OCI-LY3 (cell line): ENCODE data around the gene PARD6G.
A peak's percentile ranks its signal among the peaks of the same experiment; 100 is the strongest.

Experiments
- H2AFZ ChIP-seq: fragments of 200-600, 300-600 bp; shearing (Covaris generic); 2 replicates; pipeline ENCODE4 v1.6.0; 2014; ENCODE audit warnings: antibody characterized with exemption, low read depth, low read length
- H3K27ac ChIP-seq: fragments of 200-600, 300-600 bp; sonication (generic); 2 replicates; pipeline ENCODE4 v1.5.1; 2014; ENCODE audit warnings: mild to moderate bottlenecking, low read length, moderate library complexity, mixed read lengths
- H3K27me3 ChIP-seq: fragments of 200-600, 300-600 bp; sonication (generic); 2 replicates; pipeline ENCODE4 v1.6.1; 2014; ENCODE audit warnings: low read depth, low read length, mixed read lengths
- H3K36me3 ChIP-seq: fragments of 200-600, 300-600 bp; sonication (generic); replicated peaks from 2 replicates; pipeline ENCODE3; 2014; ENCODE audit warnings: low read depth, low read length, mixed read lengths
- H3K4me1 ChIP-seq: fragments of 300-600, 200-600 bp; sonication (generic); 2 replicates; pipeline ENCODE4 v1.6.1; 2014; ENCODE audit warnings: low read length, mixed read lengths
- H3K4me2 ChIP-seq: fragments of 200-600, 300-600 bp; sonication (generic); 2 replicates; pipeline ENCODE4 v1.6.1; 2014; ENCODE audit warnings: low read length, mixed read lengths
- H3K4me3 ChIP-seq: fragments of 300-600, 200-600 bp; sonication (generic); 2 replicates; pipeline ENCODE4 v1.5.1; 2014; ENCODE audit warnings: antibody characterized with exemption, mild to moderate bottlenecking, low read length, moderate library complexity
- H3K79me2 ChIP-seq: fragments of 300-600, 200-600 bp; shearing (Covaris generic); 2 replicates; pipeline ENCODE4 v1.6.1; 2014; ENCODE audit warnings: mild to moderate bottlenecking, low read length, mixed read lengths
- H3K9ac ChIP-seq: fragments of 300-600, 200-600 bp; shearing (Covaris generic); 2 replicates; pipeline ENCODE4 v1.6.0; 2014; ENCODE audit warnings: mild to moderate bottlenecking, low read length, moderate library complexity
- H3K9me3 ChIP-seq: fragments of 200-600, 300-600 bp; shearing (Covaris generic); 2 replicates; pipeline ENCODE4 v1.6.1; 2014; ENCODE audit warnings: low read length, mixed read lengths; ENCODE audit not compliant: insufficient read depth
- H4K20me1 ChIP-seq: fragments of 200-600, 300-600 bp; sonication (generic); 2 replicates; pipeline ENCODE4 v1.6.1; 2016; ENCODE audit warnings: low read length, mixed read lengths; ENCODE audit not compliant: insufficient read depth
- CTCF ChIP-seq: fragments of 200-600, 300-600 bp; sonication (generic); IDR thresholded peaks from 2 replicates; pipeline ENCODE4 v1.5.1; 2014; ENCODE audit warnings: antibody characterized with exemption, low read length, low read depth
- EZH2phosphoT487 ChIP-seq: fragments of 200-600 bp; shearing (Covaris generic); IDR thresholded peaks from 2 replicates; pipeline ENCODE4 v1.6.1; 2018; ENCODE audit warnings: antibody characterized with exemption, mixed run types, low read depth

Gene PARD6G

GRCh38 chr18:80178935-80179818, 68.1 kb downstream of the PARD6G start:
- Histone ChIP-seq H2AFZ (no peak overlapping the region), H3K4me3 (peak overlapping the region; percentile 54), H3K9ac (no peak overlapping the region), H3K27me3 (peaks cover 82% of the 10 kb centered on the region), H3K27ac (no peak overlapping the region), H4K20me1 (peaks cover 49% of the 10 kb centered on the region), H3K9me3 (no peaks in the 10 kb centered on the region), H3K36me3 (no peaks in the 10 kb centered on the region), H3K4me1 (peaks cover 21% of the 10 kb centered on the region), H3K4me2 (peak overlapping the region; percentile 81), H3K79me2 (no peaks in the 10 kb centered on the region)
- TF ChIP-seq CTCF (no peak), EZH2phosphoT487 (no peak)

GRCh38 chr18:80177128-80177527, 70.2 kb downstream of the PARD6G start:
- no peak for TF ChIP-seq EZH2phosphoT487
- TF ChIP-seq CTCF = no peak
- Histone ChIP-seq H3K27ac (no peak overlapping the region), H3K4me3 (no peak overlapping the region), H3K4me2 (no peak overlapping the region), H3K9ac (no peak overlapping the region), H3K79me2 (no peaks in the 10 kb centered on the region), H3K27me3 (peaks cover 86% of the 10 kb centered on the region), H3K4me1 (peaks cover 21% of the 10 kb centered on the region), H3K9me3 (no peaks in the 10 kb centered on the region), H3K36me3 (no peaks in the 10 kb centered on the region), H2AFZ (no peak overlapping the region), H4K20me1 (peaks cover 52% of the 10 kb centered on the region)

- H3K27ac ChIP-seq = no peak overlapping the region
- no peaks in the 10 kb centered on the region for H3K79me2 ChIP-seq
- H3K4me3 ChIP-seq = no peak overlapping the region
- H2AFZ ChIP-seq = no peak overlapping the region
- H3K9ac ChIP-seq = no peak overlapping the region
- H3K4me1 ChIP-seq = peaks cover 28% of the 10 kb centered on the region
- no peak for TF ChIP-seq CTCF
- no peak for TF ChIP-seq EZH2phosphoT487
- no peaks in the 10 kb centered on the region for H3K36me3 ChIP-seq
- no peaks in the 10 kb centered on the region for H3K9me3 ChIP-seq
- no peak overlapping the region for H3K4me2 ChIP-seq
- H4K20me1 ChIP-seq = peaks cover 47% of the 10 kb centered on the region
- H3K27me3 ChIP-seq = peaks cover 86% of the 10 kb centered on the region
These were observed 70.8 kb downstream of the PARD6G start for GRCh38 chr18:80176334-80177073.
